Measurements from ENCODE around the gene FOXI1.
"Not testable (repeated sequence)": the region's sequence is repeated elsewhere in the genome, so short reads cannot be mapped to it uniquely, and the experiment has no call there.

Gene FOXI1

GRCh38 chr5:170094329-170094728, 11.4 kb upstream of the FOXI1 start:
- not testable (repeated sequence) for DNase-seq

DNA sequence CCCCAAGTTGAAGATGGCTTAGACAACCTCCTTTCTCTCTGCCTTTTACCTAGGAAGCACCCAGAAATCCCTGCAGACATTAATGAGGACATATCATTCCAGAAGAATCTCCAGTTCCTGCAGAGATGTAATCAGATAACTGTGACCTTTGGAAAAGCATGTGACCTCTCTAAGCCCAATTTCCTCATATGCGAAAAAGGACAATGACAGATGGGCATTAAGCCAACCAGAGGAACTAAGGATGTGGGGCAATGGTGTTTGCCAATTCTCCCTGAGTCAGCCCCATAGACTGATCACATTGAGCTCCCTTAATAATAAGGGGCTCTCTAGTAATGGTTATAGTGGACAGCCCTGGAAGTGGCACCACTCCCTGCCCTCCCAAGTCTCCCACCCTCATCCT, 10.1 kb upstream of the FOXI1 start:
- DNase-seq = no peak

- DNase-seq = peak; percentile 31
Observed at GRCh38 chr5:170097934-170098333, 7.8 kb upstream of the FOXI1 start.

GRCh38 chr5:170100066-170100943, 5.4 kb upstream of the FOXI1 start:
- DNase-seq = peak; percentile 86

GRCh38 chr5:170103447-170103846, 2.2 kb upstream of the FOXI1 start:
- no peak for DNase-seq

- DNase-seq = no peak
Observed at GRCh38 chr5:170104299-170104698, 1.4 kb upstream of the FOXI1 start.

DNA sequence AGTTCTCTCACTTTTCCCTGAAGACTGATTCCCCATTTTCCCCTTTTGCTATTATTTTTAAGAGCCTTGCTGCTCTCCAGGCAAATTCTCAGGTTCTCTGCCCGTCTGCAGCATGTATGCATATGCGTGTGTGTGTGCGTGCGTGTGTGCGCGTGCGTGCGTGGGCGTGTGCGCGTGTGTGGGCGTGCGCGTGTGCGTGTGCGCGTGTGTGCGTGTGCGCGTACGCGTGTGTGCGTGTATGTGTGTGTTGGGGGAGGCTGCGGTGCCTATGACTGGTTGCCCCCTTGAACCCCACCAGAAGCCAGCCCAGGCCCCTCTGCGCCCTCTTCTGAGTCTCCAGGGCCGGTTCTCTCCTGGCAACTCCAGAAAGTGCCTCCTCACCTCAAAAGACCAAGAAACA, 987 bp upstream of the FOXI1 start:
- DNase-seq = no peak

DNA sequence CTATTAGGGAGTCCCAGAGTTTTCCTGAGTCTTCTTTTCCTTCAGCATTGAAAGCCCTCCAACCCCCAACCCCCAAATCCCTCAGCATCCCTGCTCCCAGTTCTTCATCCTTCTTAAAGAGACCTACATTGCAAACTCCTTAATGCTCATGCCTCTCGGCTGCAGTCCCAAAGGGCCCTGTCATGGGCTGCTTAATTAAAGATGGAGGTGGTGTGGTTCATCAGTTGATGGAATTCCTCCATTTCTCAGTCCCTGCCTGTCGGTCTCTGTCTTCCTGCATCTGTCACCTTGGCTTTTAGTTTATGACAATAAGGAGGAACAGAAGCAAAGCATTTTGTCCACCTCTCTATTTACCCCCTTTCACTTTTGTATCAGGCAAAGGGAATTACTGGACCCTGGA, 2.0 kb downstream of the FOXI1 start:
- no peak for DNase-seq

- no peak for DNase-seq
Observed at GRCh38 chr5:170108266-170108785, 2.6 kb downstream of the FOXI1 start.

- no peak for DNase-seq
Observed at GRCh38 chr5:170109059-170110031, 3.6 kb downstream of the FOXI1 start.

DNA sequence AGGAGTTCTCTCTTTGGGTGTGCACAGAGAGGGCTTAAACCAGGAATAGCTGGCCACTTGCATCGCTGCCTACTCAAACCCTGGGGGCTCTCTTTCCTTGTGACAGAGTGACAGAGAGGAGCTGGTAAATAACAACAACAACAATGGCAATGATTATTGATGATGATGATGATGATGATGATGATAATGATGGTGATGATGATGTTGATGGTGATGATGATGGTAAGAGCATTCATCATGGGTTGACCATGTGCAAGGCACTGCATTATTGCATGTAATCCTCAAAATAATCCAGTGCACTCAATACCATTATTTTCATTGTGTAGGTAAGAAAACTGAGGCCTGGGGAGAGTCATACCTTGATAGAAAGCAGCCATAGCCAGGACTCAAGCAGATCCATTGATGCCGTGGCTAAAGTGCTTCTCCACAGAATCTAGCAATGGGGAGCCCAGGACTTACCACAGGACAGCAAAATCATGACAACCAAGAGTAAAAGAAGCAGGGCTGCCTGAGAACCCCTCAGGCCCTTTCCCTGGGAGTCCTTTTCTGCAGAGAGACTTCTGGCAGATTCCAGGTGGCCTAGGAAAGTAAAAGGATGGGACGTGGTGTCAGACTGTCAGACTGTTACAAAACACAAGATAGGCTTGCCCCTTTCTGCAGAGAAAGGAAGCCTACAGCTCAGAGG, 4.8 kb downstream of the FOXI1 start:
- no peak for DNase-seq

- DNase-seq = no peak
Observed at GRCh38 chr5:170111088-170111785, 5.5 kb downstream of the FOXI1 start.

- no peak for DNase-seq
Observed at GRCh38 chr5:170112876-170113521, 7.3 kb downstream of the FOXI1 start.

DNA sequence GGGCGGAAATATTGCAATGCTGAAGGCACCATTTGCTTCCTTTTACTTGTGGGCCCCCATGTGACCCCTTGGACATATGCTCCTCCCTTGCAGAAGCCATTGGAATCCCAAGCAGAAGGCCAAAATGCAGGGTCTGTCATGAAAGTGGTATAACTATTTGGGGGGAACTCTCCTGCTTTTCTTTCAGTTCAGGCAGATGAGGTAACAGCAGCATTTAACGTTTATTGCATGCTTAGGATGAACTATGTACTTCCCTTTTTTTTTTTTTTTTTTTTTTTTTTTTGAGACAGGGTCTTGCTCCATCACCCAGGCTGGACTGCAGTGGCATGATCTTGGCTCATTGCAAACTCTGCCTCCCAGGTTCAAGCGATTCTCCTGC, 7.8 kb downstream of the FOXI1 start:
- DNase-seq = no peak

DNA sequence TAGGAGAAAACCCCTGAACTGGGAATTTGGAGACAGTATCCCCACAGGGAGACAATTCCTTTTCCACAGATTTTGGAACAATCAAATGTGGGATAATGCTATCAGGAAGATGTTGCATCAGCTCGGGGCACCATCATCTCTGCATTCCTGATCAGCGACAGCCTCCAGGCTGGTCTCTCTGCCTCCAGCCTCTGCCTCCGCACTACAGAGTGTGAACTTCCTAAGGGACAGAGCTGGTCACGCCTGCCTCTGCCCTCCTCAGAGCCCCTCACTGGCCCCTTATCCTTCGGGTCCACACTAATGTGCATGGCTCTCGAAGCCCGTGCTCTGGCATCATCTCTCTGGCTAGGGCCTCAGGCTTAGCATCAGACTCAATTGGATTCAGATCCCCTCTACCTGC, 8.6 kb downstream of the FOXI1 start:
- DNase-seq = no peak

DNA sequence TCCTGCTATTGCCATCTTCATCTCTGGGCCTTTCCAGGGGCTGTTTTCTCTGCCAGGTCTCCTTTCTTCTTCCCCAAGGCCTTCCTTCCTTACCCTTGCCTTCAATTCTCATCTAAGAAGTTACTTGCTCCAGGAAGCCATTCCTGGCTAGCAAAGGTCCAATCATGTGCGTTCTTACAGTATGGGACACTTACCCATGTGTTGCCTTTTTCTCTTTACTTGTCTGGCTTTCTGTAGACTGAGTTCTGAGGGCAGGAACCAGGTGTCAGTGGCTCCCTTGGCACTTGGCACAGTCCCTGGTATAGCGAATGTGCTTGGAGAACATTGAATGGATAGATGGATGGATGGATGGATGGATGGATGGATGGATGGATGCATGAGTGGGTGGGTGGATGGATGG, 10.2 kb downstream of the FOXI1 start:
- no peak for DNase-seq

DNA sequence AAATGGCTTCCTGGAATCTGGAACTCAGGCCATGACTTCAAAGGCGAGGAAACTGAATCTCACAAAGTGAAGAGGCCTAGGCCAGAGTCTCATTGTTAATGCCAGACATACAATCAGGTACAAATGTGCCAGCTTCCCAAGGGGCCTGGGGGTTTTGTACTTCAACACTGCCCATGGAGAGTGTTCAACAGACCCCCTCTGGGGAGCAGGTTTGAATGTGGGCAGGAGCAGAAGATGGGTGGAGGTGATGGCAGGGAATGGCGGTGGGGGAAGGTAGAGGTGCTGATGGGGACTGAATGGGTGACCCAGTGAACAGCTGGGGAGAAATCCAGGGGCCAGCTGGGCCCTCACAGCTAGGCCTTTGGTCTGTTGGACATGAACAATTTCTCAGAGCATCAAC, 12.0 kb downstream of the FOXI1 start:
- no peak for DNase-seq

GRCh38 chr5:170120576-170120975, 14.9 kb downstream of the FOXI1 start:
- DNase-seq = no peak

- no peak for DNase-seq
Observed at GRCh38 chr5:170121321-170121720, 15.6 kb downstream of the FOXI1 start.

- DNase-seq = no peak
Observed at GRCh38 chr5:170126061-170126460, 20.4 kb downstream of the FOXI1 start.

- DNase-seq = no peak
Observed at GRCh38 chr5:170126626-170127025, 20.9 kb downstream of the FOXI1 start.

DNA sequence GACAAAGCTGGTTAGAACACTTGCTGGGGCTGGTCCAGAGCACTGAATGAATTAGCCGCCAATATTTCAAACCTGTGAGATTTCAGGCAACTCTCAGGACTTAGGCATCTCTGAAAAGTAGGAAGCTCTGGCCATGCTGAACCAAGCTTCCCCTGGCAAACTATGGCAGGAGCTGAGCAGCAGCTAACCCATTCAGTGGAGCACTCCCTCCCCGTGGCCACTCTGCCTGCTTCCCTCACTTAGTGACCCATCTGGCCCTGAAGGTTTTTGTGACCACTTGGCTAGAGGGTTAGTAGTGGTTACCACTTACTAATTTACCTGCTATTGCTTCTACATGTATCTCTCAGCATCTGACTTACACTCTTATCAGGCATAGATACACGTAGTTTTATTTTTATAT, 25.5 kb downstream of the FOXI1 start:
- no peak for DNase-seq
